OCI-M2 (cell line): ENCODE measurements around the gene CCNO.

Experiments
- DNase-seq: peaks from one replicate; lab custom pipeline; 2025; ENCODE audit not compliant: unreplicated experiment; lab: John Stamatoyannopoulos, UW

Gene CCNO

DNA sequence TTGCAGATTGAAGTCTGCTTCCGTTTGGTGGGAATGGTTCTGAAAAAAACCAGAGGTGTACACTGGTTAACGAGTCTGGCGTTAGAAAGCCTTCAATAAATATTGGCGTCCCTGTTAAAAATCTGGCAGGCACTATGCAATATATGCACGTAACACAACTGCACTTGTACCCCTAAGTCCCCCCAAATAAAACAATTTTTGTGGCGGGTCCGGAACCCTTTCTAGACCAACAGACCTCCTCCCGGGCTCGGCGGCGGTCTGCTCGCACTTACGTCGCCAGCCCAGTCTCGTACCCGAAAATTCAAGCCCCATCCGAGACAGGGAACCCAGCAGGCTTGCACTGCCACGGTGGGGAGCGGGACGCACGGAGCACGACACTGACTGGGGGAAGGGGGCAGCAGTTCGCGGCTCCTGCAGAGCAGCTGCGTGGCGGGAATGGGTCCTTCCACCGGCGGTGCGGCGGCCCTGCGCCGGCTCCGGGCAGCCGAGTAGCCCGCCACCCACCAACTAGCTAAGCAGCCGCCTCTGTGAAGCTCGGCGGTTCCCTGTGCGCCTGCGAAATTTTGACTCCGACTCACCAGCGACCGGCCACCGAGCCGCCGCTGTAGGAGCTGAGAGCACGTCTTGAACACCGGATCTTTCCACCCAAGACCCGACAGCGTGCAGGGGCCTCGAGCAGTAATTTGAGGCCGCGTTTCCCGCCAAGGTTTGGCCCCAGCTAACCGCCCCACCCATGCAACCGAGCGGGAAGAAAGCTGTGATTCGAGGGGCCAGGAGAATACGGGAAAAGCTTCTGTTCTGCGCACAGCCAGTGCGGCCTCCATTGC lies 10.2 kb downstream of the CCNO start:
- DNase-seq = no peak

DNA sequence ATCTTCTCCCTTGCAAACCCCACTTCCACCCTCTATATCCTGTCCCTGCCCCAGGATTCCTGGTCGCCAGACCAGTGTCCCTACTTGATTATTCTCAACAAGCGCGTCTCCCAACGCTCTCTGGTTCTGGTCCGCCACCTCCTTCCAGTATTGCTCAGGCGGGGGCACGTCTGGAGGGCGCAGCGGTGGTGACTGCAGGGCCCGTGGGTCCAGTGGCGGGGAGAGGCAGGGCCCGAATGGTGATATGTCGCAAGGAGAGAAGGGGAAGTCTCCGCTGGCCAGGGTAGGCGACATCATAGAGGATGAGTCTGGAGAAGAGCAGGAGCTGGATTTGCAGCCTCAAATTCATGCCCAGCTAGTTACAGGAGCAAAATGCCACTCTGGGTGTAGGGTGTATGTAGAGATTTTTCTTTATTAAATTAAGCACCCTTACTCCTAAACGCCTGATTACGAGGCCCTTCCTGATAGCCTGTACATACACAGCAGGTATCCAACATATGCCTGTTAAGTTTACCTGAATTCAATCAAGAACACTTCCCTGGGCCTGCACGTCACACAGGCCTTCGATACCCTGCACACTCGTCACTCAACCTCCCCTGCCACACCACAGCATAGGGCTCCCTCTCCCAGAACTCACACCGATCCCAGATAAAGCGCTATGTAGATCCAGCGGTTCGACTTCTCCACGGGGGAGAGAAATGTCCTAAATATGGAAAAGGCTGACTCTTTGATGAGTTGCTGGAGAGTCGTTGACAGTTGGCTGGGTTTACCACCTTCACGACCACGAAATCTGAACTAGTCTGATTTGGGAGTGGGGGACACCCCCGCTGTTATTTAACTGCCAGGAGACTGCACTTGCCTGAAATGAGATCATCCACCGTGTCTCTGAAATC lies 11.1 kb downstream of the CCNO start:
- DNase-seq = no peak

- peak; percentile 4 for DNase-seq
Measured at GRCh38 chr5:55220433-55221185, 12.8 kb downstream of the CCNO start.

DNA sequence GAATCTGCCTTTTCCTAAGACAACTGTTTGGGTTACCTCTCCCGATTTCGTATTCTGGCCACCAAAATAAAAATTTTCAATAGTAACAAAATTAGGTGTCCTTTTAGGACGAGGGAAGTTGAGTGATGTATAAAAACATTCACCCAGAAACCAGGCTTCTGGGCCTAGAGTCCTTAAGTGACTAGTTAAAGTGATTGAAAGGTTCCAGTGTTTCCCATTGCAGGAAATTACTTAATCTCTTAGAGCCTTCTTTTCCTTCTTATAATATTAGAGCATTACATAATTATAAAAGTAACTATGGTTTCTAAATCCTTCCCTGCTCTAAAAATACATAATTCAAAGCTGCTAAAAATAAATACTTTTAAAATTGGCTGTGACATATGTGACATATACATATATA lies 13.6 kb downstream of the CCNO start:
- no peak for DNase-seq

- DNase-seq = no peak
Measured at GRCh38 chr5:55218967-55219366, 14.4 kb downstream of the CCNO start.

GRCh38 chr5:55211184-55211874 lies 22.1 kb downstream of the CCNO start:
- DNase-seq = no peak

GRCh38 chr5:55205001-55205400 lies 28.4 kb downstream of the CCNO start:
- no peak for DNase-seq

- DNase-seq = no peak
Measured at GRCh38 chr5:55191165-55191564, 42.2 kb downstream of the CCNO start.

DNA sequence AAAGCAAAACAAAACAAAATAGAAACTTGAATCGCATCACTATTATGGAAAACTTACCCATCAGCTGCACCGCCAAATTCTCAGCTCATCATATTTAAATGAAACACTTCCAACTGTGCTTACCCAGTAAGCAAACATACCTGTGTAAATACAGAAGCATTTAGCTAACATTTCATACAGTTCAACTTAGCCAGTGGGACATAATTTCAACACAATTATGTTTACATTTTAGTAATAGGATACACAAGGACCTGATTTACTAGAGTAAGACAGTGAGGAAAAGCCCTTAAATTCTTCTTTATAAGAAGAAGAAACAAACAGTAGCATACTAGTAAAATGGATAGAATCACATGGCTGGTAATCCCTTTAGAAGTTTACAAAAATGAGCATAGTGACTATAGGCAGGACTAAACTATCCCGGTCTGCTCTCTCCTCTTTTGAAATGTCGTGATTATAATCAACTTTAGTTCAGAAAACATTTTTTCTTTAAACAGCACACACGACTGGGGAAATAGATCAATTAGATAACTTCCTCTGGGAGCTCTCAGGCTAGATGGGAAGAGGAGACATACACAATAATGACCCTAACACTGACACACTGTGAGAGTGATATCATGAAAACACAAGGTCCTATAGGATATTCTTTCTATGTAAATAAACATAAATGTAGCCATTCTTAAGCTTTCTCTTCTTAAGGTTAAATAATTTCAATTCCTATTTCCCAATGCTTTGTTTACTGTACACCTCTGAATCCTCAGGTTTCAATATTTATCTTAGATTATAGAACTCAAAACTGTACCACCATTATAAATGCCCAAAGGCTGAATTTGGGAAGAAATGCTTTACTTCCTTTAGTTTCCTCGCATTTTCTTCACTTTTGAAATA lies 44.5 kb downstream of the CCNO start:
- DNase-seq = no peak

DNA sequence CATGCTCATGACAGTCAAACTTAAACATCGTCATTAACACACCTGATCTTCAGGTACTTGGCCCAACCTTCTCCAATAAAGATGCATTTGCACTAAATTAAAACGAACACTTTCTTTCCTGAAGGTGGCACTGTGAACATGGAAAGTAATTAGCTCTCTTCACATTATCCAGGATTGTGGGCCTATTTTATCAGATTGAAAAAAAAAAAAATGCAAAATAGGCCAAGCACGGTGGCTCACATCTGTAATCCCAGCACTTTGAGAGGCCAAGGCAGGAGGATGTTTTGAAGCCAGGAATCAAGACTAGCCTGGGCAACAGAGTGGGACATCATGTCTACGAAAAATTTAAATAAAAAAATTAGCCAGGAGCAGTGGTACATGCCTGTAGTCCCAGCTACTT lies 46.0 kb downstream of the CCNO start:
- no peak for DNase-seq
